GM12892 (cell line): Measurements from ENCODE around the gene CIB2.

Source experiments
- POLR2A ChIP-seq: IDR thresholded peaks from 2 replicates; pipeline ENCODE4 v1.6.1; 2011; ENCODE audit warnings: low read depth, low read length, control low read depth
- POLR2AphosphoS5 ChIP-seq: IDR thresholded peaks from 2 replicates; pipeline ENCODE4 v1.6.1; 2011; ENCODE audit warnings: low read depth, low read length, control low read depth

GRCh38 chr15:78142332-78142731 is 11.1 kb upstream of the CIB2 start:
- TF ChIP-seq POLR2A (no peak), POLR2AphosphoS5 (no peak)
